Measurements from ENCODE around the gene KCP. TPM values are rescaled to one million over a fixed set of nuclear protein-coding genes. Genes with fewer than 3 reads are reported as not detected.

The KCP gene
- total RNA-seq, 2 experiments from 2014 or later = 1.4 to 2.3 TPM

DNA sequence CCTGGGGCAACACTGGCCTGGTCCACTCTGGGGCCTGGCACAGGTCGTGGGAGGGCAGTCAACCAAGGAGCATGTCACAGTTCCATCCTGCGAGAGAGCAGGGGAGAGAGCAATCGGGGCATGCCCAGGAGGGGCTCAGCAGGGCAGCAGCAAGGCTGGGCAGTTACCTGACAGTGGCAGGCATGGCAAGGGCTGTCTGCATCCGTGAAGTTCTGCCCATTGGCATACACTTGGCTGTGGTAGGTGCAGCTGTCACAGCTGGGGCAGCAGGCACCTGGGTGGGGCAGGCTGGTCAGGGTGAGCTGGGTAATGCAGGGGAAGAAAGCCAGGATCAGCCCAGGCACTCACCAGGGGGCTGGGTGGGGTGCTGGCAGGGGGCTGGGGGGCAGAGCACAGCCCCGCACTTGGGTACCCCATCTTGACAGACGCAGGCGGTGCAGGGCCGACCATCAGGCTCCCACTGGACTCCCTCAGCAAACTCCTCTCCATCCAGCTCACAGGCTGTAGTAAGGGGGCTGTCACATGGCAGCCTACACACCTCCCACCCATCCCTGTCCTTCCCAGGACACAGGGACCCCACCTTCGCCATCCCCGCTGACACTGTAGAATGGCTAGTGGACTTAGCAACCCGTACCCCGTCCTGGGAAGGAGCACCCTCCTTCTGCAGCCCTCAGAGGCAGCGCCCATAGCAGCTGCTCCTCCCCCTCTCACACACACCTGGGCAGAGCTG lies 17.8 kb downstream of the KCP start:
- Histone ChIP-seq H3K4me2 (ENCODE audit: low read length) (no peak overlapping the region), H3K9me2 (ENCODE audit: insufficient read depth, low read length) (no peaks in the 10 kb centered on the region), H3K9me3 (ENCODE audit: low read length) (no peaks in the 10 kb centered on the region), H3K79me2 (ENCODE audit: insufficient read depth, low read depth, low read length) (no peaks in the 10 kb centered on the region), H4K20me1 (ENCODE audit: insufficient read depth, low read length) (no peaks in the 10 kb centered on the region), H3K36me3 (ENCODE audit: insufficient read depth, low read length) (no peaks in the 10 kb centered on the region), H3K4me1 (ENCODE audit: insufficient read depth, low read length, poor library complexity, severe bottlenecking) (no peaks in the 10 kb centered on the region), H3K27ac (ENCODE audit: low read depth, low read length, poor library complexity, severe bottlenecking) (no peak overlapping the region), H2AFZ (ENCODE audit: low read length) (no peak overlapping the region), H3K4me3 (ENCODE audit: low read depth, low read length, poor library complexity, severe bottlenecking) (no peak overlapping the region)
- BruUV-seq (replicated peaks) = no TSS peak
- no peak for TF ChIP-seq EZH2phosphoT487 (IDR thresholded peaks at IDR 0.05; ENCODE audit: borderline replicate concordance, low read depth, low read length)
- TF ChIP-seq, protein P1, sequence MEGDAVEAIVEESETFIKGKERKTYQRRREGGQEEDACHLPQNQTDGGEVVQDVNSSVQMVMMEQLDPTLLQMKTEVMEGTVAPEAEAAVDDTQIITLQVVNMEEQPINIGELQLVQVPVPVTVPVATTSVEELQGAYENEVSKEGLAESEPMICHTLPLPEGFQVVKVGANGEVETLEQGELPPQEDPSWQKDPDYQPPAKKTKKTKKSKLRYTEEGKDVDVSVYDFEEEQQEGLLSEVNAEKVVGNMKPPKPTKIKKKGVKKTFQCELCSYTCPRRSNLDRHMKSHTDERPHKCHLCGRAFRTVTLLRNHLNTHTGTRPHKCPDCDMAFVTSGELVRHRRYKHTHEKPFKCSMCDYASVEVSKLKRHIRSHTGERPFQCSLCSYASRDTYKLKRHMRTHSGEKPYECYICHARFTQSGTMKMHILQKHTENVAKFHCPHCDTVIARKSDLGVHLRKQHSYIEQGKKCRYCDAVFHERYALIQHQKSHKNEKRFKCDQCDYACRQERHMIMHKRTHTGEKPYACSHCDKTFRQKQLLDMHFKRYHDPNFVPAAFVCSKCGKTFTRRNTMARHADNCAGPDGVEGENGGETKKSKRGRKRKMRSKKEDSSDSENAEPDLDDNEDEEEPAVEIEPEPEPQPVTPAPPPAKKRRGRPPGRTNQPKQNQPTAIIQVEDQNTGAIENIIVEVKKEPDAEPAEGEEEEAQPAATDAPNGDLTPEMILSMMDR (conservative IDR thresholded peaks at IDR 0.05; ENCODE audit: low read length) = no peak
- no peak for DNase-seq (ENCODE audit: low spot score)
- intact Hi-C loops (cut with micrococcal nuclease; ENCODE audit: unreplicated experiment) = no loop called here
- POLR2A ChIA-PET = interaction anchor here (0.6 kb wide), 1 partner anchor 76 kb away, joined by 3 read pairs; no protein-coding TSS in a partner anchor
- CTCF ChIA-PET (ENCODE audit: unreplicated experiment) = interaction anchor here (0.6 kb wide), 2 partner anchors 76 to 253 kb away, joined by 9 to 10 read pairs; no protein-coding TSS in a partner anchor

DNA sequence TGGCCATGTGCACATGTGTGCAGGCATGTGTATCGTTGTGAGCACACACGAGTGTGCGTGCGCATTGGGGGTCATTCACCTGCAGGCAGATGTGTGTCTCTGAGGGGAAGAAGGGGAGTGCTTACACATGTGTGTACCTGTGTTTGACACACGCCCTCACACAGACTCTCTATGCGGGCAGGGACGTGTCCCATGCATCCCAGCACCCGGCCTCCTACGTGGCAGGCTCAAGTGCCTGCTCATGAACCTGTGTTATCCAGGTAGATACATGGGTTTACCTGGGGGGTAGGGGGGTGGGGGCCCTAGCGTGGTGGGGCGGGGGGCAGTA lies 18.6 kb downstream of the KCP start:
- intact Hi-C loops (cut with micrococcal nuclease; ENCODE audit: unreplicated experiment) = no loop called here
- TF ChIP-seq, protein P1 (conservative IDR thresholded peaks at IDR 0.05; ENCODE audit: low read length) = no peak
- no peak for TF ChIP-seq EZH2phosphoT487 (IDR thresholded peaks at IDR 0.05; ENCODE audit: borderline replicate concordance, low read depth, low read length)
- CTCF ChIA-PET (ENCODE audit: unreplicated experiment) = interaction anchor here (0.6 kb wide), 1 partner anchor 77 kb away, joined by 10 read pairs; no protein-coding TSS in a partner anchor
- Histone ChIP-seq H3K27ac (ENCODE audit: low read depth, low read length, poor library complexity, severe bottlenecking) (no peak overlapping the region), H3K9me3 (ENCODE audit: low read length) (no peaks in the 10 kb centered on the region), H2AFZ (ENCODE audit: low read length) (no peak overlapping the region), H4K20me1 (ENCODE audit: insufficient read depth, low read length) (no peaks in the 10 kb centered on the region), H3K9me2 (ENCODE audit: insufficient read depth, low read length) (no peaks in the 10 kb centered on the region), H3K4me2 (ENCODE audit: low read length) (no peak overlapping the region), H3K4me1 (ENCODE audit: insufficient read depth, low read length, poor library complexity, severe bottlenecking) (no peaks in the 10 kb centered on the region), H3K36me3 (ENCODE audit: insufficient read depth, low read length) (no peaks in the 10 kb centered on the region), H3K79me2 (ENCODE audit: insufficient read depth, low read depth, low read length) (no peaks in the 10 kb centered on the region), H3K4me3 (ENCODE audit: low read depth, low read length, poor library complexity, severe bottlenecking) (no peak overlapping the region)
- BruUV-seq (replicated peaks) = no TSS peak
- POLR2A ChIA-PET = interaction anchor here (0.6 kb wide), 2 partner anchors 76 to 573 kb away, joined by 3 read pairs; no protein-coding TSS in a partner anchor
- DNase-seq (ENCODE audit: low spot score) = no peak
